Endodermal cell (in vitro differentiated cells): ENCODE measurements around the gene ORAI1. TPM values are rescaled to one million over a fixed set of nuclear protein-coding genes. Genes with fewer than 3 reads are reported as not detected.
"Not testable (repeated sequence)": the region's sequence is repeated elsewhere in the genome, so short reads cannot be mapped to it uniquely, and the experiment has no call there.

Experiments
- DNase-seq: peaks from one replicate; pipeline ENCODE4 v3.0.0-alpha.2; 2017
- H3K27ac ChIP-seq: 2 replicates; pipeline ENCODE4 v1.5.1; 2013; ENCODE audit warnings: mild to moderate bottlenecking, low read depth, low read length, moderate library complexity
- H3K27me3 ChIP-seq: 2 replicates; pipeline ENCODE4 v1.6.1; 2013; ENCODE audit warnings: mild to moderate bottlenecking, low read length, moderate library complexity; ENCODE audit not compliant: insufficient read depth, control insufficient read depth, poor library complexity, severe bottlenecking
- H3K36me3 ChIP-seq: 2 replicates; pipeline ENCODE4 v1.7.0; 2013; ENCODE audit warnings: mild to moderate bottlenecking, low read length, moderate library complexity; ENCODE audit not compliant: control insufficient read depth, insufficient read depth
- H3K4me1 ChIP-seq: one replicate; pipeline ENCODE4 v1.7.0; 2013; ENCODE audit warnings: low read length; ENCODE audit not compliant: control insufficient read depth, insufficient read depth
- H3K4me3 ChIP-seq: 2 replicates; pipeline ENCODE4 v1.5.1; 2013; ENCODE audit warnings: mild to moderate bottlenecking, low read length, moderate library complexity
- H3K9ac ChIP-seq: 2 replicates; pipeline ENCODE4 v1.6.1; 2013; ENCODE audit warnings: mild to moderate bottlenecking, low read length, moderate library complexity; ENCODE audit not compliant: poor library complexity, severe bottlenecking; ENCODE audit errors: extremely low read depth
- H3K9me3 ChIP-seq: 2 replicates; pipeline ENCODE4 v1.6.1; 2013; ENCODE audit warnings: mild to moderate bottlenecking, low read length, moderate library complexity; ENCODE audit not compliant: control insufficient read depth
- H3K27ac Mint-ChIP-seq: 2 replicates; pipeline ENCODE4 v1.8.0; 2020; ENCODE audit warnings: mixed read lengths
- H3K27me3 Mint-ChIP-seq: 2 replicates; pipeline ENCODE4 v1.8.0; 2021; ENCODE audit warnings: mild to moderate bottlenecking, mixed read lengths; ENCODE audit not compliant: insufficient read depth
- H3K36me3 Mint-ChIP-seq: 2 replicates; pipeline ENCODE4 v1.8.0; 2020; ENCODE audit warnings: low read depth, mixed read lengths
- H3K4me1 Mint-ChIP-seq: 2 replicates; pipeline ENCODE4 v1.8.0; 2020; ENCODE audit warnings: mixed read lengths
- H3K4me3 Mint-ChIP-seq: 2 replicates; pipeline ENCODE4 v1.8.0; 2020; ENCODE audit warnings: mild to moderate bottlenecking, moderate library complexity, mixed read lengths
- H3K9me3 Mint-ChIP-seq: 2 replicates; pipeline ENCODE4 v1.8.0; 2020; ENCODE audit warnings: mild to moderate bottlenecking, mixed read lengths
- CTCF ChIP-seq: fragments of 200-600 bp; sonication (generic); conservative IDR thresholded peaks from 2 replicates; pipeline ENCODE4 v1.5.0; 2021; ENCODE audit warnings: antibody characterized with exemption, mild to moderate bottlenecking
- WGBS, 2 experiments: methylation state at CpG; one replicate each; pipeline versions ENCODE4 v1.1.5 to v1.1.7; 2013; ENCODE audit warnings: missing lambda C conversion rate in 2 of 2, mixed read lengths in 1 of 2; ENCODE audit not compliant: insufficient coverage in 1 of 2, insufficient read length in 1 of 2; 5-methylcytosine and 5-hydroxymethylcytosine counted together
- total RNA-seq, 2 donors: library from RNA; stranded (reverse); fragmentation: NEBNext Ultra II Directional in 1 of 2; extraction: Animal tissue kit (Norgen Biotek cat#: 25700) in 1 of 2; gene quantifications; 2 replicates in 1 of 2; 3 replicates in 1 of 2; pipeline ENCODE4 v1.2.1, GENCODE V29; 2021

The ORAI1 gene
- total RNA-seq, 2 donors from 2014 or later, result 35.3 to 39.2 TPM

- no peak overlapping the region for H3K27ac ChIP-seq
- H3K4me1 ChIP-seq, result peaks cover 21% of the 10 kb centered on the region
- peak overlapping the region; percentile 77 for H3K9ac ChIP-seq
- H3K27me3 ChIP-seq, result no peaks in the 10 kb centered on the region
- Mint-ChIP-seq H3K4me3 (peak overlapping the region; percentile 89), H3K27me3 (no peaks in the 10 kb centered on the region), H3K36me3 (peaks cover 19% of the 10 kb centered on the region), H3K4me1 (peaks cover 50% of the 10 kb centered on the region), H3K9me3 (no peaks in the 10 kb centered on the region), H3K27ac (peak overlapping the region; percentile 92)
- H3K9me3 ChIP-seq, result no peaks in the 10 kb centered on the region
- peak overlapping the region; percentile 91 for H3K4me3 ChIP-seq
- no peak for TF ChIP-seq CTCF
- no peaks in the 10 kb centered on the region for H3K36me3 ChIP-seq
- no peak for DNase-seq
- WGBS, 2 experiments, result 86 to 91% methylated on average over 3 to 5 of the region's 5 CpGs
Measured at GRCh38 chr12:121628536-121628935, 2.2 kb downstream of the ORAI1 start.

- peaks cover 48% of the 10 kb centered on the region for H3K4me1 Mint-ChIP-seq
- Histone ChIP-seq H3K9me3 (no peaks in the 10 kb centered on the region), H3K4me3 (no peak overlapping the region), H3K9ac (no peak overlapping the region), H3K27ac (no peak overlapping the region), H3K4me1 (peaks cover 21% of the 10 kb centered on the region), H3K36me3 (peaks cover 7% of the 10 kb centered on the region), H3K27me3 (no peaks in the 10 kb centered on the region)
- peak overlapping the region; percentile 50 for H3K27ac Mint-ChIP-seq
- 91 to 93% methylated on average over 6 to 7 of the region's 7 CpGs for WGBS, 2 experiments
- H3K9me3 Mint-ChIP-seq, result no peaks in the 10 kb centered on the region
- H3K36me3 Mint-ChIP-seq, result peaks cover 27% of the 10 kb centered on the region
- H3K27me3 Mint-ChIP-seq, result no peaks in the 10 kb centered on the region
- TF ChIP-seq CTCF, result no peak
- H3K4me3 Mint-ChIP-seq, result no peak overlapping the region
- DNase-seq, result no peak
Measured at GRCh38 chr12:121630791-121631355, 4.5 kb downstream of the ORAI1 start.

- 84 to 94% methylated on average over 5 to 11 of the region's 11 CpGs for WGBS, 2 experiments
- H3K9me3 ChIP-seq, result no peaks in the 10 kb centered on the region
- H3K4me1 Mint-ChIP-seq, result peaks cover 48% of the 10 kb centered on the region
Measured at GRCh38 chr12:121632069-121632970, 6.0 kb downstream of the ORAI1 start.

GRCh38 chr12:121633833-121634196, 7.5 kb downstream of the ORAI1 start:
- H3K36me3 Mint-ChIP-seq, result peaks cover 39% of the 10 kb centered on the region
- not testable (repeated sequence) for H3K9me3 ChIP-seq, H3K27me3 ChIP-seq, H3K27ac Mint-ChIP-seq, H3K4me3 ChIP-seq, H3K27me3 Mint-ChIP-seq, H3K4me3 Mint-ChIP-seq, H3K9me3 Mint-ChIP-seq, H3K27ac ChIP-seq, H3K9ac ChIP-seq, DNase-seq
- no CpG with 5 or more reads among the region's 11 CpGs for WGBS, 2 experiments
- H3K4me1 Mint-ChIP-seq, result peaks cover 37% of the 10 kb centered on the region
- H3K36me3 ChIP-seq, result peaks cover 23% of the 10 kb centered on the region
- peaks cover 21% of the 10 kb centered on the region for H3K4me1 ChIP-seq

More at GRCh38 chr12:121632069-121632970, 6.0 kb downstream of the ORAI1 start:
- peak overlapping the region; percentile 32 for H3K4me3 ChIP-seq
- peaks cover 32% of the 10 kb centered on the region for H3K36me3 Mint-ChIP-seq
- peaks cover 21% of the 10 kb centered on the region for H3K4me1 ChIP-seq
- no peak for DNase-seq
- no peaks in the 10 kb centered on the region for H3K9me3 Mint-ChIP-seq
- no peaks in the 10 kb centered on the region for H3K27me3 ChIP-seq
- H3K4me3 Mint-ChIP-seq, result peak overlapping the region; percentile 37
- H3K36me3 ChIP-seq, result peaks cover 14% of the 10 kb centered on the region
- H3K27ac Mint-ChIP-seq, result peak overlapping the region; percentile 83
- peak overlapping the region; percentile 73 for H3K27ac ChIP-seq
- TF ChIP-seq CTCF, result no peak
- H3K9ac ChIP-seq, result peak overlapping the region; percentile 39
- no peaks in the 10 kb centered on the region for H3K27me3 Mint-ChIP-seq
